KOPT-K1 (cell line): ENCODE results near the gene ALOX5AP.

ENCODE experiments used
- H3K27ac ChIP-seq: fragments of 200-600 bp; sonication (generic); 2 replicates; pipeline ENCODE4 v1.5.1; 2016; ENCODE audit warnings: antibody characterized with exemption, mild to moderate bottlenecking, low read depth, low read length; ENCODE audit not compliant: poor library complexity, severe bottlenecking
- H3K36me3 ChIP-seq: fragments of 200-600 bp; sonication (generic); 2 replicates; pipeline ENCODE4 v1.5.1; 2017; ENCODE audit warnings: antibody characterized with exemption, mild to moderate bottlenecking, low read length, moderate library complexity; ENCODE audit not compliant: insufficient read depth
- H3K9me3 ChIP-seq: fragments of 200-600 bp; sonication (generic); 2 replicates; pipeline ENCODE4 v1.5.1; 2017; ENCODE audit warnings: antibody characterized with exemption, low read length, mild to moderate bottlenecking; ENCODE audit not compliant: insufficient read depth, poor library complexity, severe bottlenecking

ALOX5AP gene

DNA sequence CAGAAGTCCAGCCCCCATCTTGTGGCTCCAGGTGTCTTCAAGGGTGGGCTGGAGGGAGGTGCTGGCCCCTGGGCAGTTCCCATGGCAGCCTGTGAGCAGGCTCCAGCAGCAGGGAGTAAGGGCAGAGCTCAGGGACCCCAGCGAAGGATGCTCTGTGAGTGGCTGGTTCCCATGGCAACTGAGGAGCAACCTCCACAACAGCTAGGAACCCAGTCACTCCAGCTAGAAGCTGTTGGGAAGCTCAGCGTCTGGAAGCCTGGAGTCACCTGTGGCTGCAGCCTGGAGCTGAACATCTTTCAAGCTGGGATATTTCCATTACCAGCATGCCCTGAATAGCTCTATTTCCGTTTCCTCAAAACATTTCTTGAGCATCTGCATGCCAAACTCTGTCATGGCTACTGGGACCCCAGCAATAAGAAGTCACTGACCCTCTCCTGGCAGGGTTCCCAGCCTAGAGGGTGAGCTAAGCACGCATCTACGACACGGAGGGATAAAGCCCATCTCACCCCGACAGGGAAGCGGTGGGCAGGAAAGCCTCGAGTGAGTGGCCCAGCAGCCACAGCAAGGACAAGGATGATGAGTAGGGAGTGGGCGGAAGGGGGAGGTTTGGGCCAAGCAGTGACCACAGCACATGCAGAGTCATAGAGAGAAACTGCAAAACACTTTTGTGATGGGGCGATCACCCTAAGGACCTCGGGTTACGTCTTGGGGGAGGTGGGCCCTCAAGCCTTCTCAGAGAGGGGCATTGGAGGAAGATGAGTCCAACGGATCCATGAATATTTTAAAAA, 52.6 kb downstream of the ALOX5AP start:
- Histone ChIP-seq H3K9me3 (no peaks in the 10 kb centered on the region), H3K36me3 (no peaks in the 10 kb centered on the region), H3K27ac (no peak overlapping the region)

DNA sequence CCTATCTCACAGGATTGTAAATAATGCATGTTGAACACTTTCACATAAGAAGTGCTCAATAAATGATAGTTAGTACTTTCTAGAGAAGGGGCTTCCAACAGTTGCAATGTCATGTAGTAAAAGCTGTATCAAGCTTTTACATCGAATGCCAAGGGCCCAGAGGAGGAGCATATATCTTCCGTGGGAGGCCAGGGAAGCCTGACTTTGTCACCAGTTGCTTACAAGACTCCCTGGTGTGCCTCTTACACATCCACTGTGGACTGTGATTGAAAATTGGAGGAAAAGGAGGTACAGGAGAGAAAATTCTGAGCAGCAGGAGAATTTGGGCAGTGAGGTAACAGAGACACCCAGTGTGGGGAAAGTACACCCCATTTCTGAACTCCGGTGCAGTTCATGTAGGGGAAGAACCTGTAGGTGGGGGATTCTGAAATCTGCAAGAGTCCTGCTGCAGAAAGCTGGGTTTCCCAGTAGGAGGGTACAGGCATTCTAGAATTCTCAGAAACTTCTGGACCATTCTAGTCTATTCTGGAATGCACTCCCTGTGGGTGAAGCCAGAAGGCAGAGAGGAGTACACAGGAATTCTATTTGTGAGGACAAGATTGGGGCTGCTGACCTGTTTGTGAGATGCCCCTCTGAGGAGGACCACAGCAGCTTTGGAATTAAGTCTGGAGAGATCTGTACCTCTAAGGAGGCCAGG, 54.0 kb downstream of the ALOX5AP start:
- no peaks in the 10 kb centered on the region for H3K36me3 ChIP-seq
- no peaks in the 10 kb centered on the region for H3K9me3 ChIP-seq
- H3K27ac ChIP-seq, result no peak overlapping the region

DNA sequence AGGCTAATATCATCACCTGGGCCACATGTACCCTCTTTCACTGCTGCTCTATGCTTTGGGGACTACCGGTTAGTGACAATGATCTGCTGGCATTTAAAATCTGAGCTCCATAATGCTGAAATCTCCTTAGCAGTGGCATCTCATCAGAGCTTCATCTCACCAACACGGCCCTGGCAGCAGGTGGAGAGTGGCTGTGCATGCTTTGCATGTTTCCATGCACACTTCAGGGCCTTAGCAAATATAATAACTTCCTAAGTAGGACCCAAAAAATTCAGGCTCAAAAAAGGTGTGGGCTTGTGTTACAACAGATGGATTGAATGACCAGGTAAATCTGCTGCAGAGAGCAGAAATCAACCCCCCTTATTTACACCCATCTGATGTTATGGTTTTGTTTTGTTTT, 55.2 kb downstream of the ALOX5AP start:
- H3K27ac ChIP-seq, result no peak overlapping the region
- H3K9me3 ChIP-seq, result no peaks in the 10 kb centered on the region
- no peaks in the 10 kb centered on the region for H3K36me3 ChIP-seq

DNA sequence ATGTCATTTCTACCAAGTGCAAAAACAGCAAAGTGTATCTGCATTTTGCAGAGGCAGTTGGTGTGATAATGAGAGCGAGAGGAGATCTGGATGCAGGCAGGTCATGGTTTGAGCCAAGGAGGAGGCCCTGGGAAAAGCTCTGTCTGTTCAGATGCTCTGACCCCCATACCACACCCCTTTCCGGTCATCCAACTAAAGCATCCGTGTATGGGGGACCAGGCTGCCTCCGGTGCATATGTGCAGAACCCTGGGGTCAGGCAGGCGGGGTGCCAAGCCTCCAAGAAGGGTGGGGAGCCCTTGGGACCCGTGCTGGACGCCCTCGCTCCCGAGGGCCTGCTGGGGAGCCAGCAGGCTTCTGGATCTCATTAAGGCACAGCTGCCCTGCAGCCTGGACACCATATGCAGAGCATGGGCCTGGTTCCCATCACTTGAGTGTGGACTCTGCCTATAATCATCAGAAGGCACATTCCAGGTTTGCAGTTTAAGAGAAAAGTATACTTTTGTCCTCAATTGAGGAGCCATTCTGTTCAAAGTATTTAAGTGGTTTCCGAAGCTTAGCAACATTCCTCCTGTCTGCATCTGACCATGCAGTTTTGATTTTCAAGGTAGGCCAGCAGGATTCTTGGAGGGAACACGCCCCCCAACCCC, 56.1 kb downstream of the ALOX5AP start:
- H3K27ac ChIP-seq, result no peak overlapping the region
- H3K36me3 ChIP-seq, result no peaks in the 10 kb centered on the region

DNA sequence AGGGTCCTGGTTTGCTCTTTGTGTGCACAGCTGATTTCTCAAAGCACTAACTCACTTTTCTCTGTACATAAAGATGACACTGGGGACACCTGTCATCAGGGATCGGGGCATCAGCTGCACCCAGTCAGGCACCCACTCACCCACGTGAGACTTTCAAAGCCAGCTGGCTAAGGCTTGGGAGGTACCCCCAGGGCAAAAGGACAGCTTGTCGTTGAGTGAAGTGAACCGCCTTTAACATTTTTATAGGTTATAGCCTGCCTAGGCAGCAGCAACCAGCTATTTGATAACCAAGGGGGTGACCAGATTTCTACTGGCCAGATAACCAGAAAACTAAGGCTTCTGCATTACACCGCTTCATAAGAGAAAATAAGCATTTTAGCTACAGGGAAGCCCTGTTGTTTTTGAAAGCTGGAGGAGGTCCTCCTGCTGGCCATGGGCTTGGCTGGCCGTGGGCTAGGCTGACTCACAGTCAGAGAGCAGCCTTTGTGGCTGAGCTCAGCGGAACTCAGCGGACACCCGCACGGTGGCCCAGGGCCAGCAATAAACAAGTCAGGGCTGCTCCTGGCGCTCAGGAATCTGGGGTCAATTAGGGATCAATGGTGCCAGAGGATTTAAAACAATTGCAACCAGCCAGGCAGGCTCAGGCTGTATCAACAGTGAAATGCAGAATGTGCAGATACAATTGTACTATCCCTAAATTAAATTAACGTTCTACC, 57.1 kb downstream of the ALOX5AP start:
- no peaks in the 10 kb centered on the region for H3K9me3 ChIP-seq
- no peak overlapping the region for H3K27ac ChIP-seq
- no peaks in the 10 kb centered on the region for H3K36me3 ChIP-seq

More for the DNA sequence above, 56.1 kb downstream of the ALOX5AP start:
- no peaks in the 10 kb centered on the region for H3K9me3 ChIP-seq

DNA sequence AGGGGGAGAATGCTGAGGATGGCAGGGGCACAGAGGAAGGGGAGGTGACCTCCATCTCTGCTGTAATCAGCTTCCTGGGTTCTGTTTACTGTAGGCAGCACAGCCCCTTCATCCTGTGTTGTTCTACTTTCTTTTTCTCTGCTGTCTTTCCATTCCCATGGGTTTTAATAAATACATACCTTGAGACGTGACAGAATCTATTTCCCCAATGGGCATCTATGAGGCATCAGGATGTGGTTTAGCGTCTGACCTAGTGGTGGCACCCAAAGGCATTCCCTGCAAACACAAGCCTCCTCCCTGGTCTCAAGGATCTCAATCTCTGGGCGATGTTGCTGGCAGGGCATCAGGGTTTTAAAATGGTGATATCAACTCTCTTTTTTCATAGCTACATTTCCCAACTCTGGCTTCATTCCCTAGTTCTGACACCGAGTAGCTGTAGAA, 60.8 kb downstream of the ALOX5AP start:
- peak overlapping the region; percentile 23 for H3K27ac ChIP-seq
- no peaks in the 10 kb centered on the region for H3K9me3 ChIP-seq
- H3K36me3 ChIP-seq, result no peaks in the 10 kb centered on the region

DNA sequence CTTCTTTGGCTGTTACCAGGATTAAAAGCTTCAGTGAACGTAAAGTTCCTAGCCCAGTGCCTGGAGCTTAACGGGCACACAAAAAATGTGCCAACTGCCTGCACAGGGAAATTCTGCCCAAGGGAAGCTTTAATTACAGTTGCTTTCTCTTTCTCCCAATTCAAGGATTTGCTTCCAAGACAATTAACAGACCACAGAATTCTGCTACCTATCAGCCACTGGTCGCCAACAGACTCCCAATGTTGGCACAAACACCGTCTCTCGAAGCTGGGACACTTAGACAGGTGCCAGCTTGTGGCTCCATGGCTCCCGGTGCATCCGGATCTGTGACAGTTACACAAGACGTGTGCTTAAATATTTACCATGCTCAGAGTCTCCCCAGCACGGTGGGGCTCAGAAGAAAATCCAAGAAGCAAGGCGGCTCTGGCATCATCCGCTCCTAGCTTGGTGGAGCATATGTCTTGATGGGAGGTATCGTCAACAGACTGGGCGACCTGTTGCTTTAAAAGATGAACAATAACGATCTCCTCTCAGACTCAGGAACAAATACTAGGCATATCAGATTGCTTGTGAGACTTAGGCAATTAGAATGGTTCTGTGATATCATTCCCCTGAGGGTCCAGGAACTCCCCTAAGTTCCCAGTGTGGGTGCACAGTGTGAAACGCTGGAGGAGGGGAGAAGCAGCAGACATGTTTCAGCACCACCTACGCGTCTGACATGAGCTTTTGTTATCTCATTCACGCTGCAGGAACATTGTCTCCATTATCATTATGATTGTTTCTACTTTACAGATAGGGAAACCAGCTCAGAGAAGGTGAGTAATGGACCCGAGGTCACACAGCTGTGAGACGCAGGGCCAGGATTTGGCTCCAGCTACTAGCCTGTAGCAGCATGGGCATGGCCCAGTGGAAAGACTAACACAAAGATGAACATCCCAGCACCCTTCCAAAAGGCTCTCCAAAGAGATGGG, 61.6 kb downstream of the ALOX5AP start:
- H3K36me3 ChIP-seq, result no peaks in the 10 kb centered on the region
- no peaks in the 10 kb centered on the region for H3K9me3 ChIP-seq
- peak overlapping the region; percentile 23 for H3K27ac ChIP-seq

DNA sequence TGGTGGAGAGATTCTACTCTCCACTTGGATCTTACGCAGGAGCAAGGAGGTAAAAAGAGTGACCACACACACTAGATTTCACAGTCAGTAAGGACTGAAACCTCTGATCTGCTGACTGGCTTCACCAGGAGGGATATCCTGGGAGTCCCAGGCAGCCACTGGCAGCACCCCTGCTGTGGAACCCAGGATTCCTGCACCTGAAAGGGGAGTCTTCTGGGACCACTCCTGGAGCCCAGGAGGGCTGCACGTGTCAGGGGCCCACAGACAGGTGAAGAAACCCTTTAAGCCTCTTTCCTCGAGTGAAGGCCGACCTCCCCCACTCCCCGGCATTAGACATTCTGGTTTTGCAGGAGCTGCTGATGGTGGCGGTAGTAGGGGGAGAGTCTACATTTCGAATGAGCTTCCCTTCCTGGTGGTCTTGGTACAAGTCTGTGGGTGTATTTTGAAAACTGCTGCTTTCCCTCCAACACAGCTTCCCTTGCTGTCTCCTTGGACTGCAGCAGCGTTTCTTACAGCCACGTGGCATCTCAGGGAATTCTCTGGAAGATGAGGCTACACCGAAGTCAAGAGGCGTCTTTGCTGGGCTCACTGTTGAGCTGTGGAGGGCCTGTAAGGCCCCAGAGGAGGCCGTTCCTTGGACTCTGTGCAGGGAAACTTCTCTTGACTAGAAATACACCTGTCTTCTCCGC, 62.6 kb downstream of the ALOX5AP start:
- no peak overlapping the region for H3K27ac ChIP-seq
- no peaks in the 10 kb centered on the region for H3K9me3 ChIP-seq
- no peaks in the 10 kb centered on the region for H3K36me3 ChIP-seq

DNA sequence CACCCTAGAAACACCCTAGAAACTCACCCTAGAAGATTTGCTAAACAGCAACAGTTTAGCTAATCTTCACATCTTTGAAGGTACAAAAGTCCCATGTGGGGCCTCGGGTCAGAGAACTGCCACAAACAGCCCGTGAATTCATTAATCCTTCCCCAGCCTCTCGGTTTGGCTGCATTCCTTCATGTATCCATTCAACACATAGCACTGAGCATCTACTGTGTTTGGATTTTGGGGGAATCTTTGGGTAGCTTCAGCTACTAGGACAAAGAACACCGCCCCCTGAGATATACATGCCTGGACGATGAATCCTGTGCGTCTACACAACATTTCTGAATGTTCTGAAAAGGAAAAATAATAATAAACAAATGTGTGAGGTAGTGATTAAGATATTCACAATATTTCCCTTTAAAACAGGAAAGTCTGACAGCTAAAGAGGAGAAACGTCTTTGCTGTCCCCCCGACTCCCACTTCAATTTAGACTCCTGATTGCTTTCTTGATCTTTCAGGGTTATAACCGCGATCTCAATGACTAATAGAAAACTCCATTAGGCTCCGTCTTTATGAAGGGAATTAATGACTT, 63.5 kb downstream of the ALOX5AP start:
- no peak overlapping the region for H3K27ac ChIP-seq
- H3K9me3 ChIP-seq, result no peaks in the 10 kb centered on the region
- no peaks in the 10 kb centered on the region for H3K36me3 ChIP-seq

DNA sequence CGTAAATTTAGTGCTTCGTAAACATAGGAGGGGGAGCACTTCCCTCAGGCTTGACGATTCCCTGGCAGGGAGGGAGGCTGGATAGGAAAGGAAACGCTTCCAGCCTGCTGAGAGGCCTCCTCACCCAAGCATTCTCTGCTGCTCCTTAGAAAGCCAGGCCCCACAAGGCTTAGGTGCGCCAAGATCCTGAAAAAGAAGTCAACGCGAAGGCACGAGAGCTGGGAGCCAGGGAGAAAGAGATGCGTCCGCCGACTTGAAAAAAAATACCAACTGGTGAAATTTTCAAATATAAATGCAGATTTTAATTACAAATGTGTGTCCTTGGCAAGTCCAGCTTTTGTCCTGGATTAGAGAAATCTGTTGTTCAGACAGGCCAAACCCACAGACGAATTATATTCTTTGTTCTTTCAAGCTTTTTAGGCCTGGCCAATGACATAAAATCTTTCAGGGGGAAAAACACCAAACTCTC, 64.0 kb downstream of the ALOX5AP start:
- no peak overlapping the region for H3K27ac ChIP-seq
- no peaks in the 10 kb centered on the region for H3K36me3 ChIP-seq
- H3K9me3 ChIP-seq, result no peaks in the 10 kb centered on the region

DNA sequence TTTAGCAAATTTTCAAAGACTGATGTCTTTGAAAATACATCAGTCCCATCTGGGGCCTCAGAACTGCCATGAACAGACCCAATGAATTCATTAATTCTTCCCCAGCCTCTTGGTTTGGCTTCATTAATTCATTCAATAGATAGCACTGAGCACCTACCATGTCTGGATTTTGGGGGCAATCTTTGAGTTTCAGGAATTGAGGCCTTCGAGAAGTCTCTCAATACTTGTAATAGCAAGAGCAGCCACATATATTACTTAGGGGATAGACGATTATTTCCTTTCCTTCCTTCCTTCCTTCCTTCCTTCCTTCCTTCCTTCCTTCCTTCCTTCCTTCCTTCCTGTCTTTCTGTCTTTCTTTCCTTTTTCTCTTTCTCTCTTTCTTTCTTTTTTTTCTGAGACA, 64.8 kb downstream of the ALOX5AP start:
- no peaks in the 10 kb centered on the region for H3K9me3 ChIP-seq
- no peaks in the 10 kb centered on the region for H3K36me3 ChIP-seq
- no peak overlapping the region for H3K27ac ChIP-seq

DNA sequence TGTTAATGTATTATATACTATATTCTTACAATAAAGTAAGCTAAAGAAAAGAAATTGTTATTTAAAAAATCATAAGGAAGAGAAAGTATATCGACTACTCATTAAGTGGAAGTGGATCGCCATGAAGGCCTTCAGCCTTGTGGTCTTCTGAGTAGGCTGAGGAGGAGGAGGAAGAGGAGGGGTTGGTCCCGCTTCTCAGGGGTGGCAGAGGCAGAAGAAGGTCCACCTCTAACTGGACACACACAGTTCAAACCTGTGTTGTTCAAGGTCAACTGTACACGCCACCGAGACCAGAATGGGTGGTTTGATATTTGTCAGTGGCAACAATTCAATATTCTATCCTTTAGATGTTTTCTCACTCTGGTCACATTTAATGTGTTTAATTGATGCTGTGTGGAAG, 67.2 kb downstream of the ALOX5AP start:
- Histone ChIP-seq H3K36me3 (no peaks in the 10 kb centered on the region), H3K27ac (no peak overlapping the region), H3K9me3 (no peaks in the 10 kb centered on the region)

DNA sequence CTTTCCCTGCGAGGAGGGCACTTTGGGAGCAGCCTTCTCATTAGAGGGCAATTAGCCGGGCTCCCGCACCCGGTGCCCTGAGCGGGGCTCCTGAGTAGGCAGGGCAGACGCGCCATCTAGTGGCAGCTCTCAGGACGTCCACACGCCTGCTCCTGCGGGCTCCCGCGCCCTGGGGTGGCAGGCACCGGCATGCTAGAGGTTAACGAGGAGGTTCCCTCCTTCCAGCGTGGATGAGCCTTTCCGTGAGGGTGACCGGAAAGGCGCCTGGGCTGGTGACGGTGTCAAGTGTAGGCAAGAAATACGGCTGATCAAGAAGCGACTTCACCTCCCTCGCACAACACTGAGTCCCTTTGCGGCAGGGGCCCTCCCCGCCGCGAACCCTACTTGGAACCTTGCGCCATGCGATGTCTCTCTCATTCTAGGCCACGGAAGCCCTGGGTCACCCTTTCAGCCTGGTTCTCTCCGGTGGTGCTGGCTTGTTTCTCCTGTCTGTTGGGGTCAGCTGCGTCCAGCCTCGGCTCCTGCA, 67.7 kb downstream of the ALOX5AP start:
- Histone ChIP-seq H3K27ac (no peak overlapping the region), H3K36me3 (no peaks in the 10 kb centered on the region), H3K9me3 (no peaks in the 10 kb centered on the region)
